PFSK-1 (cell line): ENCODE data around the gene WNK2.

ENCODE experiments used
- POLR2AphosphoS5 ChIP-seq: IDR thresholded peaks from 2 replicates; pipeline ENCODE4 v1.6.1; 2012; ENCODE audit warnings: low read depth, mild to moderate bottlenecking, control low read depth, low read length, moderate library complexity
- SIN3A ChIP-seq: IDR thresholded peaks from 2 replicates; pipeline ENCODE4 v1.6.1; 2012; ENCODE audit warnings: mild to moderate bottlenecking, low read length, moderate library complexity, borderline replicate concordance; ENCODE audit not compliant: insufficient read depth
- TAF1 ChIP-seq: IDR thresholded peaks from 2 replicates; pipeline ENCODE4 v1.6.1; 2012; ENCODE audit warnings: low read length, control low read depth, borderline replicate concordance; ENCODE audit not compliant: insufficient read depth
- TF ChIP-seq, protein P1 (sequence below), 2 experiments: IDR thresholded peaks; 2 replicates each; pipeline versions ENCODE4 v1.6.1 to v1.8.0; 2011 to 2012; ENCODE audit warnings: low read depth in 2 of 2, low read length in 2 of 2, control low read depth in 1 of 2, inconsistent platforms in 1 of 2, mild to moderate bottlenecking in 1 of 2, moderate library complexity in 1 of 2; ENCODE audit not compliant: insufficient read depth in 1 of 2

DNA sequence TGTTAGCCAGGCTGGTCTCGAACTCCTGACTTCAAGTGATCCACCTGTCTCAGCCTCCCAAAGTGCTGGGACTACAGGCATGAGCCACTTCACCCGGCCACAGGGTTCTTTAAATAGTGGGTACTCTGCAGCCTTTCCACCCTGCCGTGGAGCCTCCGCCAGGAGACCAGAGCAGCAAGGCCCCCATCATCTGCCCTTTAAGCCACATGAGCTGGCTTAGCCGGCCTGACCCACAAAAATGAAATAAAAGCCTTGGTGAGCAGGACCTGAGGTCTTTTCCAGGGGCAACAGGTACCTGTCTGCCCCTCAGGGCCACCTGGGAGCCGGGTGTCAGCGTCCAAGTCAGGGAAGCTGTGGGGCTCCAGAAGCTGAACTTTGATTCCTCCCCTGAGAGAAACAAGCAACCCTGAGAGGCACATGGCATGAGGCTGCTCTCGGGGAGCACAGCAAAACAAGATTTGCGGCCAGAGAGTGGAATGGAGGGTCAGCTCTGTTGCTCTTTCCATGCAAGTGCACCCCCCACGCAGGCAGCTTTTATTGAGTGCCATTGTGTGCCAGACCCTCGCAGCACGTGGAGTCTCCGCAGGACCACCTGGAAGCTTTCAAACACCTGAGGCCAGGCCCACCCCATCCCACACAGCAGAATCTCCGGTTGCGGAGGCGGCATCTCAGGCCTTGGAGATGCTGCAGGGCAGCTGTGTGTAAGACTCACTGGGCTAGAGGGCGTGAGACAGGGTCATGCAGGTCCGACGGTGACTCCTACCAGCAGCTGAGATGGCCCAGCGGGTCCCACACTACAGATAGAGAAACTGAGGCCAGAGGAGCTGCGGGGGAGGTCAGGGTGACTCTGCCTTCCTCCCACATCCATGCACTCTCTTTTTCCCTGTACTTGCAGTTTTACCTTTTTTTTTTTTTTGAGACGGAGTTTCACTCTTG is 4.8 kb upstream of the WNK2 start:
- TF ChIP-seq SIN3A (no peak), POLR2AphosphoS5 (no peak), TAF1 (no peak)
- TF ChIP-seq, protein P1, sequence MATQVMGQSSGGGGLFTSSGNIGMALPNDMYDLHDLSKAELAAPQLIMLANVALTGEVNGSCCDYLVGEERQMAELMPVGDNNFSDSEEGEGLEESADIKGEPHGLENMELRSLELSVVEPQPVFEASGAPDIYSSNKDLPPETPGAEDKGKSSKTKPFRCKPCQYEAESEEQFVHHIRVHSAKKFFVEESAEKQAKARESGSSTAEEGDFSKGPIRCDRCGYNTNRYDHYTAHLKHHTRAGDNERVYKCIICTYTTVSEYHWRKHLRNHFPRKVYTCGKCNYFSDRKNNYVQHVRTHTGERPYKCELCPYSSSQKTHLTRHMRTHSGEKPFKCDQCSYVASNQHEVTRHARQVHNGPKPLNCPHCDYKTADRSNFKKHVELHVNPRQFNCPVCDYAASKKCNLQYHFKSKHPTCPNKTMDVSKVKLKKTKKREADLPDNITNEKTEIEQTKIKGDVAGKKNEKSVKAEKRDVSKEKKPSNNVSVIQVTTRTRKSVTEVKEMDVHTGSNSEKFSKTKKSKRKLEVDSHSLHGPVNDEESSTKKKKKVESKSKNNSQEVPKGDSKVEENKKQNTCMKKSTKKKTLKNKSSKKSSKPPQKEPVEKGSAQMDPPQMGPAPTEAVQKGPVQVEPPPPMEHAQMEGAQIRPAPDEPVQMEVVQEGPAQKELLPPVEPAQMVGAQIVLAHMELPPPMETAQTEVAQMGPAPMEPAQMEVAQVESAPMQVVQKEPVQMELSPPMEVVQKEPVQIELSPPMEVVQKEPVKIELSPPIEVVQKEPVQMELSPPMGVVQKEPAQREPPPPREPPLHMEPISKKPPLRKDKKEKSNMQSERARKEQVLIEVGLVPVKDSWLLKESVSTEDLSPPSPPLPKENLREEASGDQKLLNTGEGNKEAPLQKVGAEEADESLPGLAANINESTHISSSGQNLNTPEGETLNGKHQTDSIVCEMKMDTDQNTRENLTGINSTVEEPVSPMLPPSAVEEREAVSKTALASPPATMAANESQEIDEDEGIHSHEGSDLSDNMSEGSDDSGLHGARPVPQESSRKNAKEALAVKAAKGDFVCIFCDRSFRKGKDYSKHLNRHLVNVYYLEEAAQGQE (IDR thresholded peaks at IDR 0.05; ENCODE audit: insufficient read depth in 1 of 2, low read depth in 2 of 2, low read length in 2 of 2): no peak
